K562 (cell line): ENCODE results near the gene AGPAT4.

ENCODE experiments used
- CHD2 ChIP-seq: IDR thresholded peaks from 2 replicates; pipeline ENCODE4 v1.6.1; 2011; ENCODE audit warnings: low read depth, low read length
- CREB3L1 ChIP-seq: fragments of 450-650 bp; IDR thresholded peaks from 2 replicates; pipeline ENCODE4 v1.6.1; 2014; ENCODE audit warnings: low read depth, mild to moderate bottlenecking, moderate library complexity, borderline replicate concordance
- HNRNPL ChIP-seq: fragments of 200-400 bp; formaldehyde crosslinking; IDR thresholded peaks from 2 replicates; pipeline ENCODE4 v1.6.1; 2017; ENCODE audit warnings: low read depth, mild to moderate bottlenecking, low read length
- PHTF2 ChIP-seq: fragments of 250-450 bp; sonication (Bioruptor Pico); IDR thresholded peaks from 2 replicates; pipeline ENCODE4 v1.5.0; 2021; ENCODE audit warnings: mild to moderate bottlenecking

GRCh38 chr6:161162722-161163121 lies 111.1 kb downstream of the AGPAT4 start:
- TF ChIP-seq CHD2 (no peak), PHTF2 (CRISPR knock-in tag) (no peak), CREB3L1 (no peak), HNRNPL (no peak)
